Brain microvascular endothelial cell (primary cell): ENCODE results near the gene PDLIM7.

Experiments used
- DNase-seq: peaks from one replicate; pipeline ENCODE4 v3.0.0-alpha.2; 2020
- H3K27ac ChIP-seq: fragments of 250-450 bp; sonication (Bioruptor Pico); 2 replicates; pipeline ENCODE4 v1.5.1; 2020; ENCODE audit warnings: mild to moderate bottlenecking, moderate library complexity
- H3K27me3 ChIP-seq: fragments of 250-450 bp; sonication (Bioruptor Pico); replicated peaks from 2 replicates; pipeline ENCODE4 v1.5.1; 2020; ENCODE audit warnings: mild to moderate bottlenecking
- H3K36me3 ChIP-seq: fragments of 250-450 bp; sonication (Bioruptor Pico); replicated peaks from 2 replicates; pipeline ENCODE4 v1.5.1; 2020; ENCODE audit warnings: mild to moderate bottlenecking
- H3K4me3 ChIP-seq: 2 replicates; pipeline ENCODE4 v1.5.1; 2011; ENCODE audit warnings: low read depth, mild to moderate bottlenecking, control low read depth, low read length, moderate library complexity
- CTCF ChIP-seq: IDR thresholded peaks from 2 replicates; pipeline ENCODE4 v1.5.1; 2011; ENCODE audit warnings: low read depth, mild to moderate bottlenecking, moderate library complexity, low read length, control low read depth, inconsistent platforms; ENCODE audit errors: missing control alignments
- in situ Hi-C: cut with HindIII; loops from 2 replicates; pipeline ENCODE4 v1.10.0; 2017; ENCODE audit warnings: low sequenced_read_pairs, low pct_ligation_motif_present

Gene PDLIM7

GRCh38 chr5:177465044-177465443 lies 32.4 kb downstream of the PDLIM7 start:
- Histone ChIP-seq H3K4me3 (no peak overlapping the region), H3K27ac (no peak overlapping the region), H3K36me3 (peaks cover 77% of the 10 kb centered on the region), H3K27me3 (no peaks in the 10 kb centered on the region)
- TF ChIP-seq CTCF: no peak
- no peak for DNase-seq
- in situ Hi-C loops: no loop called here

GRCh38 chr5:177462021-177462670 lies 35.3 kb downstream of the PDLIM7 start:
- in situ Hi-C loops: no loop called here
- H3K27ac ChIP-seq: no peak overlapping the region
- TF ChIP-seq CTCF: no peak
- H3K36me3 ChIP-seq: peaks cover 84% of the 10 kb centered on the region
- no peaks in the 10 kb centered on the region for H3K27me3 ChIP-seq
- H3K4me3 ChIP-seq: no peak overlapping the region
- peak; percentile 17 for DNase-seq

- H3K27ac ChIP-seq: no peak overlapping the region
- in situ Hi-C loops: no loop called here
- no peak overlapping the region for H3K4me3 ChIP-seq
- no peaks in the 10 kb centered on the region for H3K27me3 ChIP-seq
- H3K36me3 ChIP-seq: peaks cover 68% of the 10 kb centered on the region
- no peak for TF ChIP-seq CTCF
- no peak for DNase-seq
Observed at GRCh38 chr5:177459819-177460628, 37.4 kb downstream of the PDLIM7 start.

- Histone ChIP-seq H3K4me3 (no peak overlapping the region), H3K27ac (no peak overlapping the region), H3K36me3 (peaks cover 63% of the 10 kb centered on the region), H3K27me3 (no peaks in the 10 kb centered on the region)
- in situ Hi-C loops: no loop called here
- TF ChIP-seq CTCF: no peak
- no peak for DNase-seq
Observed at GRCh38 chr5:177459357-177459756, 38.0 kb downstream of the PDLIM7 start.

- Histone ChIP-seq H3K36me3 (peaks cover 60% of the 10 kb centered on the region), H3K27ac (no peak overlapping the region), H3K4me3 (no peak overlapping the region), H3K27me3 (no peaks in the 10 kb centered on the region)
- no peak for TF ChIP-seq CTCF
- peak; percentile 23 for DNase-seq
- in situ Hi-C loops: no loop called here
Observed at GRCh38 chr5:177458912-177459350, 38.5 kb downstream of the PDLIM7 start.
